ENCODE data around the gene SLC52A3. TPM values are rescaled to one million over a fixed set of nuclear protein-coding genes. Genes with fewer than 3 reads are reported as not detected.

SLC52A3 gene
- total and polyA plus RNA-seq, 2 of the 13 experiments (the other 11 are each of a cell fraction or from before 2014, with no cell fraction given), result 0.03 TPM; not detected in 1

DNA sequence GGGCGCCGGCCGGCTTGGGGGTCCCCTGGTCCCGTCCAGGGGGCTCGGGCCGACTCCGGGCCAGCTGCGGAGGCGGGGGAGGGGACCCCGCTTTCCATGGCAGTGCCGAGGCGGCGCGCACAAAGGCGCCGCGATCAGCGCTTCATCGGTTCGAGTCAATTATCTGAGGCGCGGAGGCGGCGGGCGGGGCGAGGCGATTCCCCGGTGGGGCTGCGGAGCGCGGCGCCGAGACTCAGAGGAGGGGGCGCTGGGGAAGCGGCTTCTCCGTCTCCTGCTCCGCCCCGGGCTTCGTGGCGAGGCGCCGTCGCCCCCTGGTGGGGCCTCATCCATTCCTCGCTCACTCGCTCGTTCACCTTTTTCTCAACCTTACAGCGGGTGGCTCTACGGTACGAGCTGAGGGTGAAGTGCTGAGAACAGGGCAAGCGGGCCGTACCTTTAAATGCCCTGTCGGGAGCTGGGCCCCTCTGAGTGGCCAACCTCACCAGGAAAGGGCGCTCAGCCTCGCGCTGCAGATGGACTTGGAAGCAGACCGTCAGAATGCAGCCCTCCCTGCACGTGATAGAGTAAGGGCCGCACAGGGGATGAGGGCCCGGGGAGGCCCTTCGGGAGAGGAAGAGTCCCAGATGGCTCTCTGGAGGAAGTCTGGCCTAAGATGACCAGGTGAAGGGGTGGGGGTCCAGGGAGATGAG lies 39.9 kb downstream of the SLC52A3 start (continued):
- TF ChIP-seq, protein P1, sequence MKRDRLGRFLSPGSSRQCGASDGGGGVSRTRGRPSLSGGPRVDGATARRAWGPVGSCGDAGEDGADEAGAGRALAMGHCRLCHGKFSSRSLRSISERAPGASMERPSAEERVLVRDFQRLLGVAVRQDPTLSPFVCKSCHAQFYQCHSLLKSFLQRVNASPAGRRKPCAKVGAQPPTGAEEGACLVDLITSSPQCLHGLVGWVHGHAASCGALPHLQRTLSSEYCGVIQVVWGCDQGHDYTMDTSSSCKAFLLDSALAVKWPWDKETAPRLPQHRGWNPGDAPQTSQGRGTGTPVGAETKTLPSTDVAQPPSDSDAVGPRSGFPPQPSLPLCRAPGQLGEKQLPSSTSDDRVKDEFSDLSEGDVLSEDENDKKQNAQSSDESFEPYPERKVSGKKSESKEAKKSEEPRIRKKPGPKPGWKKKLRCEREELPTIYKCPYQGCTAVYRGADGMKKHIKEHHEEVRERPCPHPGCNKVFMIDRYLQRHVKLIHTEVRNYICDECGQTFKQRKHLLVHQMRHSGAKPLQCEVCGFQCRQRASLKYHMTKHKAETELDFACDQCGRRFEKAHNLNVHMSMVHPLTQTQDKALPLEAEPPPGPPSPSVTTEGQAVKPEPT (CRISPR knock-in tag; IDR thresholded peaks at IDR 0.05; ENCODE audit: low read depth), result peak; percentile 74; the same call in 1 of the 2 replicates
- TF ChIP-seq ZBTB38 (CRISPR knock-in tag; IDR thresholded peaks at IDR 0.05) (peak; percentile 69), ZNF484 (CRISPR knock-in tag; IDR thresholded peaks at IDR 0.05; ENCODE audit: borderline replicate concordance, low read depth) (no peak), ZNF777 (CRISPR knock-in tag; IDR thresholded peaks at IDR 0.05) (peak; percentile 70; the same call in 1 of the 2 replicates), HOXA5 (CRISPR knock-in tag; IDR thresholded peaks at IDR 0.05) (0 out of 2 replicates have a peak, but pooled peaks have one; percentile 47), POGZ (CRISPR knock-in tag; IDR thresholded peaks at IDR 0.05) (peak; percentile 32; the same call in 1 of the 2 replicates), ZFY (CRISPR knock-in tag; IDR thresholded peaks at IDR 0.05) (peak; percentile 46; the same call in 1 of the 2 replicates), ETV5 (CRISPR knock-in tag; IDR thresholded peaks at IDR 0.05; ENCODE audit: borderline replicate concordance) (no peak; the same call in 1 of the 2 replicates), SOX6 (IDR thresholded peaks at IDR 0.05) (no peak), SOX6 (CRISPR knock-in tag; IDR thresholded peaks at IDR 0.05) (no peak; the same call in 1 of the 2 replicates), ERF (CRISPR knock-in tag; IDR thresholded peaks at IDR 0.05) (peak; percentile 66; the same call in 1 of the 2 replicates), XBP1 (CRISPR knock-in tag; IDR thresholded peaks at IDR 0.05) (no peak), FIP1L1 (IDR thresholded peaks at IDR 0.05; ENCODE audit: borderline replicate concordance, insufficient read depth, low read depth, low read length) (no peak), KDM5A (IDR thresholded peaks at IDR 0.05; ENCODE audit: borderline replicate concordance, low read length) (no peak), ZNF839 (CRISPR knock-in tag; IDR thresholded peaks at IDR 0.05; ENCODE audit: borderline replicate concordance) (no peak), ZNF235 (CRISPR knock-in tag; IDR thresholded peaks at IDR 0.05; ENCODE audit: borderline replicate concordance) (peak; percentile 52; the same call in 1 of the 2 replicates)
- TF ChIP-seq, protein P2, sequence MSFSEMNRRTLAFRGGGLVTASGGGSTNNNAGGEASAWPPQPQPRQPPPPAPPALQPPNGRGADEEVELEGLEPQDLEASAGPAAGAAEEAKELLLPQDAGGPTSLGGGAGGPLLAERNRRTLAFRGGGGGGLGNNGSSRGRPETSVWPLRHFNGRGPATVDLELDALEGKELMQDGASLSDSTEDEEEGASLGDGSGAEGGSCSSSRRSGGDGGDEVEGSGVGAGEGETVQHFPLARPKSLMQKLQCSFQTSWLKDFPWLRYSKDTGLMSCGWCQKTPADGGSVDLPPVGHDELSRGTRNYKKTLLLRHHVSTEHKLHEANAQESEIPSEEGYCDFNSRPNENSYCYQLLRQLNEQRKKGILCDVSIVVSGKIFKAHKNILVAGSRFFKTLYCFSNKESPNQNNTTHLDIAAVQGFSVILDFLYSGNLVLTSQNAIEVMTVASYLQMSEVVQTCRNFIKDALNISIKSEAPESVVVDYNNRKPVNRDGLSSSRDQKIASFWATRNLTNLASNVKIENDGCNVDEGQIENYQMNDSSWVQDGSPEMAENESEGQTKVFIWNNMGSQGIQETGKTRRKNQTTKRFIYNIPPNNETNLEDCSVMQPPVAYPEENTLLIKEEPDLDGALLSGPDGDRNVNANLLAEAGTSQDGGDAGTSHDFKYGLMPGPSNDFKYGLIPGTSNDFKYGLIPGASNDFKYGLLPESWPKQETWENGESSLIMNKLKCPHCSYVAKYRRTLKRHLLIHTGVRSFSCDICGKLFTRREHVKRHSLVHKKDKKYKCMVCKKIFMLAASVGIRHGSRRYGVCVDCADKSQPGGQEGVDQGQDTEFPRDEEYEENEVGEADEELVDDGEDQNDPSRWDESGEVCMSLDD (CRISPR knock-in tag; IDR thresholded peaks at IDR 0.05; ENCODE audit: borderline replicate concordance), result peak; percentile 43; the same call in 1 of the 2 replicates
- TF ChIP-seq, protein P3, sequence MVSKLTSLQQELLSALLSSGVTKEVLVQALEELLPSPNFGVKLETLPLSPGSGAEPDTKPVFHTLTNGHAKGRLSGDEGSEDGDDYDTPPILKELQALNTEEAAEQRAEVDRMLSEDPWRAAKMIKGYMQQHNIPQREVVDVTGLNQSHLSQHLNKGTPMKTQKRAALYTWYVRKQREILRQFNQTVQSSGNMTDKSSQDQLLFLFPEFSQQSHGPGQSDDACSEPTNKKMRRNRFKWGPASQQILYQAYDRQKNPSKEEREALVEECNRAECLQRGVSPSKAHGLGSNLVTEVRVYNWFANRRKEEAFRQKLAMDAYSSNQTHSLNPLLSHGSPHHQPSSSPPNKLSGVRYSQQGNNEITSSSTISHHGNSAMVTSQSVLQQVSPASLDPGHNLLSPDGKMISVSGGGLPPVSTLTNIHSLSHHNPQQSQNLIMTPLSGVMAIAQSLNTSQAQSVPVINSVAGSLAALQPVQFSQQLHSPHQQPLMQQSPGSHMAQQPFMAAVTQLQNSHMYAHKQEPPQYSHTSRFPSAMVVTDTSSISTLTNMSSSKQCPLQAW (CRISPR knock-in tag; IDR thresholded peaks at IDR 0.05), result 0 out of 2 replicates have a peak, but pooled peaks have one; percentile 48
- TF ChIP-seq, protein P4, sequence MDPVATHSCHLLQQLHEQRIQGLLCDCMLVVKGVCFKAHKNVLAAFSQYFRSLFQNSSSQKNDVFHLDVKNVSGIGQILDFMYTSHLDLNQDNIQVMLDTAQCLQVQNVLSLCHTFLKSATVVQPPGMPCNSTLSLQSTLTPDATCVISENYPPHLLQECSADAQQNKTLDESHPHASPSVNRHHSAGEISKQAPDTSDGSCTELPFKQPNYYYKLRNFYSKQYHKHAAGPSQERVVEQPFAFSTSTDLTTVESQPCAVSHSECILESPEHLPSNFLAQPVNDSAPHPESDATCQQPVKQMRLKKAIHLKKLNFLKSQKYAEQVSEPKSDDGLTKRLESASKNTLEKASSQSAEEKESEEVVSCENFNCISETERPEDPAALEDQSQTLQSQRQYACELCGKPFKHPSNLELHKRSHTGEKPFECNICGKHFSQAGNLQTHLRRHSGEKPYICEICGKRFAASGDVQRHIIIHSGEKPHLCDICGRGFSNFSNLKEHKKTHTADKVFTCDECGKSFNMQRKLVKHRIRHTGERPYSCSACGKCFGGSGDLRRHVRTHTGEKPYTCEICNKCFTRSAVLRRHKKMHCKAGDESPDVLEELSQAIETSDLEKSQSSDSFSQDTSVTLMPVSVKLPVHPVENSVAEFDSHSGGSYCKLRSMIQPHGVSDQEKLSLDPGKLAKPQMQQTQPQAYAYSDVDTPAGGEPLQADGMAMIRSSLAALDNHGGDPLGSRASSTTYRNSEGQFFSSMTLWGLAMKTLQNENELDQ (CRISPR knock-in tag; IDR thresholded peaks at IDR 0.05; ENCODE audit: borderline replicate concordance), result no peak
- TF ChIP-seq, protein P5, sequence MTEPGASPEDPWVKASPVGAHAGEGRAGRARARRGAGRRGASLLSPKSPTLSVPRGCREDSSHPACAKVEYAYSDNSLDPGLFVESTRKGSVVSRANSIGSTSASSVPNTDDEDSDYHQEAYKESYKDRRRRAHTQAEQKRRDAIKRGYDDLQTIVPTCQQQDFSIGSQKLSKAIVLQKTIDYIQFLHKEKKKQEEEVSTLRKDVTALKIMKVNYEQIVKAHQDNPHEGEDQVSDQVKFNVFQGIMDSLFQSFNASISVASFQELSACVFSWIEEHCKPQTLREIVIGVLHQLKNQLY (CRISPR knock-in tag; IDR thresholded peaks at IDR 0.05), result no peak
